WTC11 (cell line): ENCODE data around the gene GFRA1. TPM values are rescaled to one million over a fixed set of nuclear protein-coding genes. Genes with fewer than 3 reads are reported as not detected.

Experiments
- ATAC-seq: fragments of 200-7000 bp; cut with Tn5 transposase; 2 replicates; pipeline ENCODE4 v1.10.0; 2021; ENCODE audit warnings: mild to moderate bottlenecking, moderate library complexity
- CTCF ChIA-PET: fragments of 300-600 bp; sonication (Branson Sonifier 250); formaldehyde crosslinking; loops from one replicate; lab custom pipeline; 2021; ENCODE audit warnings: antibody characterized with exemption; lab: Charles Lee
- POLR2A ChIA-PET: fragments of 350-600 bp; sonication (Branson Sonifier 250); formaldehyde crosslinking; loops from one replicate; lab custom pipeline; 2021; ENCODE audit warnings: antibody characterized with exemption; lab: Charles Lee
- DNase-seq: peaks from one replicate; pipeline ENCODE4 v3.0.0; 2021; ENCODE audit warnings: low spot score
- H3K27ac Mint-ChIP-seq: 2 replicates; pipeline ENCODE4 v1.8.0; 2021; ENCODE audit warnings: mixed read lengths
- H3K27me3 Mint-ChIP-seq: 2 replicates; pipeline ENCODE4 v1.8.0; 2021; ENCODE audit warnings: low read depth, mild to moderate bottlenecking, moderate library complexity, mixed read lengths
- H3K36me3 Mint-ChIP-seq: 2 replicates; pipeline ENCODE4 v1.8.0; 2021; ENCODE audit warnings: mixed read lengths
- H3K4me1 Mint-ChIP-seq: 2 replicates; pipeline ENCODE4 v1.8.0; 2022; ENCODE audit warnings: mixed read lengths
- H3K4me3 Mint-ChIP-seq: 2 replicates; pipeline ENCODE4 v1.8.0; 2021; ENCODE audit warnings: mild to moderate bottlenecking, moderate library complexity, mixed read lengths
- H3K9me3 Mint-ChIP-seq: 2 replicates; pipeline ENCODE4 v1.8.0; 2021; ENCODE audit warnings: mixed read lengths
- AR ChIP-seq: fragments of 250-450 bp; sonication (Bioruptor Pico); IDR thresholded peaks from 2 replicates; pipeline ENCODE4 v1.9.0; 2021; ENCODE audit warnings: mild to moderate bottlenecking
- ELF4 ChIP-seq: sonication (generic); formaldehyde crosslinking; IDR thresholded peaks from 2 replicates; pipeline ENCODE4 v1.8.1; 2022; ENCODE audit warnings: low read depth, mild to moderate bottlenecking, moderate library complexity, missing genetic modification reagents
- ETV6 ChIP-seq: sonication (generic); formaldehyde crosslinking; IDR thresholded peaks from 2 replicates; pipeline ENCODE4 v1.8.1; 2022; ENCODE audit warnings: mild to moderate bottlenecking, missing genetic modification reagents
- NR2C2 ChIP-seq: sonication (generic); formaldehyde crosslinking; IDR thresholded peaks from 2 replicates; pipeline ENCODE4 v1.8.0; 2022; ENCODE audit warnings: mild to moderate bottlenecking, missing genetic modification reagents
- OVOL2 ChIP-seq: fragments of 250-450 bp; sonication (Bioruptor Pico); IDR thresholded peaks from 2 replicates; pipeline ENCODE4 v1.9.0; 2021; ENCODE audit warnings: mild to moderate bottlenecking, borderline replicate concordance
- SOX15 ChIP-seq: fragments of 250-450 bp; sonication (Bioruptor Pico); IDR thresholded peaks from 2 replicates; pipeline ENCODE4 v1.9.0; 2021; ENCODE audit warnings: mild to moderate bottlenecking
- SP1 ChIP-seq: sonication (generic); formaldehyde crosslinking; conservative IDR thresholded peaks from 2 replicates; pipeline ENCODE4 v1.8.1; 2022; ENCODE audit warnings: missing genetic modification reagents
- ZNF219 ChIP-seq: sonication (generic); formaldehyde crosslinking; IDR thresholded peaks from 2 replicates; pipeline ENCODE4 v1.8.0; 2023; ENCODE audit warnings: missing genetic modification reagents, mild to moderate bottlenecking, borderline replicate concordance
- ZNF232 ChIP-seq: sonication (generic); formaldehyde crosslinking; IDR thresholded peaks from 2 replicates; pipeline ENCODE4 v1.8.0; 2022; ENCODE audit warnings: mild to moderate bottlenecking, missing genetic modification reagents
- ZNF317 ChIP-seq: sonication (generic); formaldehyde crosslinking; IDR thresholded peaks from 2 replicates; pipeline ENCODE4 v1.8.1; 2023; ENCODE audit warnings: low read depth, mild to moderate bottlenecking, moderate library complexity, missing genetic modification reagents, borderline replicate concordance
- ZNF396 ChIP-seq: fragments of 250-450 bp; sonication (Bioruptor Pico); IDR thresholded peaks from 2 replicates; pipeline ENCODE4 v1.8.0; 2021; ENCODE audit warnings: mild to moderate bottlenecking, moderate library complexity, borderline replicate concordance
- ZNF532 ChIP-seq: fragments of 250-450 bp; sonication (Bioruptor Pico); IDR thresholded peaks from 2 replicates; pipeline ENCODE4 v1.9.0; 2021; ENCODE audit warnings: mild to moderate bottlenecking, borderline replicate concordance
- total RNA-seq: library from RNA; stranded (reverse); gene quantifications from 3 replicates; pipeline ENCODE4 v1.2.3, GENCODE V29; 2021
- TF ChIP-seq, protein P1 (sequence below): fragments of 250-450 bp; sonication (Bioruptor Pico); conservative IDR thresholded peaks from 2 replicates; pipeline ENCODE4 v1.9.0; 2021; ENCODE audit warnings: mild to moderate bottlenecking
- TF ChIP-seq, protein P2 (sequence below): sonication (generic); formaldehyde crosslinking; IDR thresholded peaks from 2 replicates; pipeline ENCODE4 v1.8.0; 2022; ENCODE audit warnings: mild to moderate bottlenecking, missing genetic modification reagents
- TF ChIP-seq, protein P3 (sequence below): sonication (generic); formaldehyde crosslinking; IDR thresholded peaks from 2 replicates; pipeline ENCODE4 v1.8.1; 2023; ENCODE audit warnings: mild to moderate bottlenecking, missing genetic modification reagents
- TF ChIP-seq, protein P4 (sequence below): sonication (generic); formaldehyde crosslinking; IDR thresholded peaks from 2 replicates; pipeline ENCODE4 v1.8.0; 2022; ENCODE audit warnings: missing genetic modification reagents
- TF ChIP-seq, protein P5 (sequence below): sonication (generic); formaldehyde crosslinking; IDR thresholded peaks from 2 replicates; pipeline ENCODE4 v1.8.1; 2022; ENCODE audit warnings: mild to moderate bottlenecking, missing genetic modification reagents, moderate library complexity, borderline replicate concordance

Gene GFRA1
- total RNA-seq, 1 experiment from 2014 or later = 4.4 TPM

- no peaks in the 10 kb centered on the region for H3K27me3 Mint-ChIP-seq
- DNase-seq = no peak
- H3K9me3 Mint-ChIP-seq = no peaks in the 10 kb centered on the region
- no peak overlapping the region for H3K4me3 Mint-ChIP-seq
- ChIA-PET CTCF (no interaction called here), POLR2A (no interaction called here)
- H3K36me3 Mint-ChIP-seq = no peaks in the 10 kb centered on the region
- no peak overlapping the region for H3K27ac Mint-ChIP-seq
- H3K4me1 Mint-ChIP-seq = peaks cover 3% of the 10 kb centered on the region
- TF ChIP-seq ZNF532 (CRISPR knock-in tag) (no peak), ZNF396 (CRISPR knock-in tag) (no peak), SP1 (no peak), OVOL2 (no peak), SOX15 (no peak), ETV6 (CRISPR knock-in tag) (no peak), ZNF219 (CRISPR knock-in tag) (no peak), ZNF317 (CRISPR knock-in tag) (no peak), ZNF232 (CRISPR knock-in tag) (no peak)
- TF ChIP-seq, protein P1, sequence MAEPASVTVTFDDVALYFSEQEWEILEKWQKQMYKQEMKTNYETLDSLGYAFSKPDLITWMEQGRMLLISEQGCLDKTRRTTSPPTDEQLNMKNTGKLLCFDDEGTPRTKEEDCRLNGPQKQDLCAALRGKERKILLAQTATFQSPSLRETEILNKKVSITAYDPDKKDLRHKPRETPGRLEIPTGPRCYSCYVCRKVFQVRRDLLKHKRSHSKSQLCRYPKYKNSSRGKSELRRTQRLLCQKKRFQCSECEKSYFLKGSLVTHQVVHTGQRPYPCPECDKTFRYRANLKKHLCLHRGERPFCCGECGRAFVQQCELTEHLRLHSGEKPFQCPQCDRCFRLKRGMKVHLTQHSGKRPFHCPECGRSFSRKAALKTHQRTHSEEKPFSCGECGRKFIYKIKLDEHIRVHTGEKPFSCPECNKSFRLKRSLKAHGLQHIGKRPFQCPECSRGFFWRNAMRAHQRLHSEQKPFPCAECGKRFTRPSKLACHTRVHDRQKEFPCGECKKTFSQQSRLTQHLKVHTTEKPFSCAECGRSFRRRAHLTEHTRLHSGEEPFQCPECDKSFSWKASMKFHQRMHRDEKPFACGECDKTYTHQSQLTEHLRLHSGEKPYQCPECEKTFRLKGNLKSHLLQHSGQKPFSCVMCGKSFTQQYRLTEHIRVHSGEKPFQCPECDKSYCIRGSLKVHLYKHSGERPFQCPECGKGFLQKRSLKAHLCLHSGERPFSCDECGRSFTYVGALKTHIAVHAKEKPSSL = no peak
- TF ChIP-seq, protein P2, sequence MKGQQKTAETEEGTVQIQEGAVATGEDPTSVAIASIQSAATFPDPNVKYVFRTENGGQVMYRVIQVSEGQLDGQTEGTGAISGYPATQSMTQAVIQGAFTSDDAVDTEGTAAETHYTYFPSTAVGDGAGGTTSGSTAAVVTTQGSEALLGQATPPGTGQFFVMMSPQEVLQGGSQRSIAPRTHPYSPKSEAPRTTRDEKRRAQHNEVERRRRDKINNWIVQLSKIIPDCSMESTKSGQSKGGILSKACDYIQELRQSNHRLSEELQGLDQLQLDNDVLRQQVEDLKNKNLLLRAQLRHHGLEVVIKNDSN (CRISPR knock-in tag) = no peak
- TF ChIP-seq, protein P3, sequence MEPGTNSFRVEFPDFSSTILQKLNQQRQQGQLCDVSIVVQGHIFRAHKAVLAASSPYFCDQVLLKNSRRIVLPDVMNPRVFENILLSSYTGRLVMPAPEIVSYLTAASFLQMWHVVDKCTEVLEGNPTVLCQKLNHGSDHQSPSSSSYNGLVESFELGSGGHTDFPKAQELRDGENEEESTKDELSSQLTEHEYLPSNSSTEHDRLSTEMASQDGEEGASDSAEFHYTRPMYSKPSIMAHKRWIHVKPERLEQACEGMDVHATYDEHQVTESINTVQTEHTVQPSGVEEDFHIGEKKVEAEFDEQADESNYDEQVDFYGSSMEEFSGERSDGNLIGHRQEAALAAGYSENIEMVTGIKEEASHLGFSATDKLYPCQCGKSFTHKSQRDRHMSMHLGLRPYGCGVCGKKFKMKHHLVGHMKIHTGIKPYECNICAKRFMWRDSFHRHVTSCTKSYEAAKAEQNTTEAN (CRISPR knock-in tag) = no peak
- TF ChIP-seq, all 79 proteins: peak for 0
- no peak for ATAC-seq
Measured at GRCh38 chr10:116246263-116246662, 26.7 kb downstream of the GFRA1 start.

DNA sequence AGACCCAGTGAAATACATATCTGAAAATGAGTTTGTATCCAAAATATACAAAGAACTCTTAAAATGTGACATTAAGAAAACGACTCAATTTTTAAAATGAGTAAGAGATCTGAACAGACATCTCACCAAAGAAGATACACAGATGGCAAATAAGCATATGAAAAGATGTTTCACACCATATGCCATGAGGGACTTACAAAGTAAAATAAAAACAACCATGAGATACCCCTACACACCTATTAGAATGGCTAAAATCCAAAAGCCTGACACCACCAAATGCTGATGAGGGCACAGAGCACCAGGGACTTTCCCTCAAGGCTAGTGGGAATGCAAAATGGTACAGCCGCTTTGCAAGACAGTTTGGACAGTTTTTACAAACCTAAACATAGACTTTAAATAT, 27.9 kb downstream of the GFRA1 start:
- Mint-ChIP-seq H3K4me1 (peaks cover 3% of the 10 kb centered on the region), H3K27ac (no peak overlapping the region), H3K4me3 (no peak overlapping the region), H3K27me3 (no peaks in the 10 kb centered on the region), H3K9me3 (no peaks in the 10 kb centered on the region), H3K36me3 (no peaks in the 10 kb centered on the region)
- POLR2A ChIA-PET = no interaction called here
- DNase-seq (no peak), ATAC-seq (no peak)
- CTCF ChIA-PET = no interaction called here
- TF ChIP-seq AR (CRISPR knock-in tag) (no peak), ZNF219 (CRISPR knock-in tag) (no peak), NR2C2 (CRISPR knock-in tag) (no peak), ELF4 (CRISPR knock-in tag) (no peak)
- TF ChIP-seq, protein P4, sequence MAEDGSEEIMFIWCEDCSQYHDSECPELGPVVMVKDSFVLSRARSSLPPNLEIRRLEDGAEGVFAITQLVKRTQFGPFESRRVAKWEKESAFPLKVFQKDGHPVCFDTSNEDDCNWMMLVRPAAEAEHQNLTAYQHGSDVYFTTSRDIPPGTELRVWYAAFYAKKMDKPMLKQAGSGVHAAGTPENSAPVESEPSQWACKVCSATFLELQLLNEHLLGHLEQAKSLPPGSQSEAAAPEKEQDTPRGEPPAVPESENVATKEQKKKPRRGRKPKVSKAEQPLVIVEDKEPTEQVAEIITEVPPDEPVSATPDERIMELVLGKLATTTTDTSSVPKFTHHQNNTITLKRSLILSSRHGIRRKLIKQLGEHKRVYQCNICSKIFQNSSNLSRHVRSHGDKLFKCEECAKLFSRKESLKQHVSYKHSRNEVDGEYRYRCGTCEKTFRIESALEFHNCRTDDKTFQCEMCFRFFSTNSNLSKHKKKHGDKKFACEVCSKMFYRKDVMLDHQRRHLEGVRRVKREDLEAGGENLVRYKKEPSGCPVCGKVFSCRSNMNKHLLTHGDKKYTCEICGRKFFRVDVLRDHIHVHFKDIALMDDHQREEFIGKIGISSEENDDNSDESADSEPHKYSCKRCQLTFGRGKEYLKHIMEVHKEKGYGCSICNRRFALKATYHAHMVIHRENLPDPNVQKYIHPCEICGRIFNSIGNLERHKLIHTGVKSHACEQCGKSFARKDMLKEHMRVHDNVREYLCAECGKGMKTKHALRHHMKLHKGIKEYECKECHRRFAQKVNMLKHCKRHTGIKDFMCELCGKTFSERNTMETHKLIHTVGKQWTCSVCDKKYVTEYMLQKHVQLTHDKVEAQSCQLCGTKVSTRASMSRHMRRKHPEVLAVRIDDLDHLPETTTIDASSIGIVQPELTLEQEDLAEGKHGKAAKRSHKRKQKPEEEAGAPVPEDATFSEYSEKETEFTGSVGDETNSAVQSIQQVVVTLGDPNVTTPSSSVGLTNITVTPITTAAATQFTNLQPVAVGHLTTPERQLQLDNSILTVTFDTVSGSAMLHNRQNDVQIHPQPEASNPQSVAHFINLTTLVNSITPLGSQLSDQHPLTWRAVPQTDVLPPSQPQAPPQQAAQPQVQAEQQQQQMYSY (CRISPR knock-in tag) = no peak
- TF ChIP-seq, protein P5, sequence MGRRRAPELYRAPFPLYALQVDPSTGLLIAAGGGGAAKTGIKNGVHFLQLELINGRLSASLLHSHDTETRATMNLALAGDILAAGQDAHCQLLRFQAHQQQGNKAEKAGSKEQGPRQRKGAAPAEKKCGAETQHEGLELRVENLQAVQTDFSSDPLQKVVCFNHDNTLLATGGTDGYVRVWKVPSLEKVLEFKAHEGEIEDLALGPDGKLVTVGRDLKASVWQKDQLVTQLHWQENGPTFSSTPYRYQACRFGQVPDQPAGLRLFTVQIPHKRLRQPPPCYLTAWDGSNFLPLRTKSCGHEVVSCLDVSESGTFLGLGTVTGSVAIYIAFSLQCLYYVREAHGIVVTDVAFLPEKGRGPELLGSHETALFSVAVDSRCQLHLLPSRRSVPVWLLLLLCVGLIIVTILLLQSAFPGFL (CRISPR knock-in tag) = no peak
